ENCODE results near the gene NKAIN2.
"Not testable (repeated sequence)": the region's sequence is repeated elsewhere in the genome, so short reads cannot be mapped to it uniquely, and the experiment has no call there.

The NKAIN2 gene

DNA sequence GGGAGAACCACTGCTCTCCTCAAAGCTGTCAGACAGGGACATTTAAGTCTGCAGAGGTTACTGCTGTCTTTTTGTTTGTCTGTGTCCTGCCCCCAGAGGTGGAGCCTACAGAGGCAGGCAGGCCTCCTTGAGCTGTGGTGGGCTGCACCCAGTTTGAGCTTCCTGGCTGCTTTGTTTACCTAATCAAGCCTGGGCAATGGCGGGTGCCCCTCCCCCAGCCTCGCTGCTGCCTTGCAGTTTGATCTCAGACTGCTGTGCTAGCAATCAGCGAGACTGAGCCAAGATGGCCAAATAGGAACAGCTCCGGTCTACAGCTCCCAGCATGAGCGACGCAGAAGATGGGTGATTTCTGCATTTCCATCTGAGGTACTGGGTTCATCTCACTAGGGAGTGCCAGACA is 544.7 kb downstream of the NKAIN2 start:
- H3K4ac ChIP-seq (ENCODE audit: low read length); H2BK12ac ChIP-seq (ENCODE audit: low read length); H3K4me2 ChIP-seq (ENCODE audit: insufficient read depth, low read length, poor library complexity, severe bottlenecking); H2BK15ac ChIP-seq (ENCODE audit: low read length); H3K9me3 ChIP-seq (replicated peaks in 1 of 2; ENCODE audit: control insufficient read depth in 2 of 2, insufficient read depth in 1 of 2, low read depth in 1 of 2, low read length in 2 of 2); H3K14ac ChIP-seq (ENCODE audit: low read length); H3K79me1 ChIP-seq (ENCODE audit: low read depth, low read length); H3K27ac ChIP-seq (replicated peaks; ENCODE audit: low read length); H2BK120ac ChIP-seq (ENCODE audit: low read depth, low read length); H3K9ac ChIP-seq (ENCODE audit: low read depth, low read length, poor library complexity); H3K4me3 ChIP-seq (ENCODE audit: low read length in 2 of 2); H3K18ac ChIP-seq (ENCODE audit: low read length); DNase-seq (ENCODE audit: low spot score); H3K27me3 ChIP-seq (ENCODE audit: control insufficient read depth in 3 of 3, insufficient read depth in 3 of 3, low read depth in 1 of 3, low read length in 3 of 3); H3K36me3 ChIP-seq (replicated peaks in 1 of 2; ENCODE audit: control insufficient read depth in 2 of 2, insufficient read depth in 2 of 2, low read length in 2 of 2); H3K23ac ChIP-seq (ENCODE audit: low read depth, low read length, poor library complexity); H2AK5ac ChIP-seq (ENCODE audit: low read depth, low read length); H3K4me1 ChIP-seq (ENCODE audit: control insufficient read depth in 2 of 2, insufficient read depth in 1 of 2, low read depth in 1 of 2, low read length in 2 of 2); H4K91ac ChIP-seq (ENCODE audit: low read depth, low read length, poor library complexity); H4K8ac ChIP-seq (ENCODE audit: low read depth, low read length); H2BK5ac ChIP-seq (ENCODE audit: low read length): not testable (repeated sequence)
- peak overlapping the region; percentile 56 for H2AFZ ChIP-seq (ENCODE audit: low read length)
- WGBS, 2 donors (ENCODE audit: extremely low coverage in 2 of 2, insufficient read length in 2 of 2, insufficient replicate concordance in 1 of 2): no CpG with 5 or more reads among the region's 6 CpGs

DNA sequence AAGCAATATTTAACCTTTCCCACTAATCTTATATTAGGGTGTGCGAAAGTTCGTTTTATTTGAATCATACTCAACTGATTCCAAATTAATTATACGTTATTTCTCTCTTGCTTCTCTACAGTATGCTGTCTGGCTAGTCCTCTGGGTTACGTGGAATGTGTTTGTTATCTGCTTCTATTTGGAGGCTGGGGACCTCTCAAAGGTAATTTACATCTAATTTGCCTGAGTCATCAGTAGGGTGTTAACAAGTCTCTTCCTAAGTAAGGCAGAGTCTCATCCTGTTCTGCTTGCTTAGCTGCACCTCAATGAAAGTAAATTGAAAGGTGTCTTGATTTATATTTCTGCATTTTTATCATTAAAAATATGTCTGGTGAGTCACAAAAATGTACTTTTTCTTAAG is 551.5 kb downstream of the NKAIN2 start:
- Histone ChIP-seq H2BK120ac (ENCODE audit: low read depth, low read length) (no peak overlapping the region), H3K27ac (replicated peaks; ENCODE audit: low read length) (no peak overlapping the region), H2AFZ (ENCODE audit: low read length) (no peak overlapping the region), H3K36me3 (replicated peaks in 1 of 2; ENCODE audit: control insufficient read depth in 2 of 2, insufficient read depth in 2 of 2, low read length in 2 of 2) (no peaks in the 10 kb centered on the region), H3K9ac (ENCODE audit: low read depth, low read length, poor library complexity) (no peak overlapping the region), H3K4me3 (ENCODE audit: low read length in 2 of 2) (no peak overlapping the region), H3K14ac (ENCODE audit: low read length) (no peak overlapping the region), H2BK15ac (ENCODE audit: low read length) (no peak overlapping the region), H3K9me3 (replicated peaks in 1 of 2; ENCODE audit: control insufficient read depth in 2 of 2, insufficient read depth in 1 of 2, low read depth in 1 of 2, low read length in 2 of 2) (no peaks in the 10 kb centered on the region), H3K4ac (ENCODE audit: low read length) (no peak overlapping the region), H2BK5ac (ENCODE audit: low read length) (no peak overlapping the region), H3K79me1 (ENCODE audit: low read depth, low read length) (no peaks in the 10 kb centered on the region), H3K18ac (ENCODE audit: low read length) (no peak overlapping the region), H4K8ac (ENCODE audit: low read depth, low read length) (no peak overlapping the region), H3K4me2 (ENCODE audit: insufficient read depth, low read length, poor library complexity, severe bottlenecking) (no peak overlapping the region), H2BK12ac (ENCODE audit: low read length) (no peak overlapping the region), H3K4me1 (ENCODE audit: control insufficient read depth in 2 of 2, insufficient read depth in 1 of 2, low read depth in 1 of 2, low read length in 2 of 2) (no peaks in the 10 kb centered on the region), H4K91ac (ENCODE audit: low read depth, low read length, poor library complexity) (no peak overlapping the region), H2AK5ac (ENCODE audit: low read depth, low read length) (no peak overlapping the region), H3K23ac (ENCODE audit: low read depth, low read length, poor library complexity) (no peak overlapping the region), H3K27me3 (ENCODE audit: control insufficient read depth in 3 of 3, insufficient read depth in 3 of 3, low read depth in 1 of 3, low read length in 3 of 3) (no peaks in the 10 kb centered on the region)
- DNase-seq (ENCODE audit: low spot score): no peak
- no CpG with 5 or more reads among the region's 4 CpGs for WGBS, 2 donors (ENCODE audit: extremely low coverage in 2 of 2, insufficient read length in 2 of 2, insufficient replicate concordance in 1 of 2)

DNA sequence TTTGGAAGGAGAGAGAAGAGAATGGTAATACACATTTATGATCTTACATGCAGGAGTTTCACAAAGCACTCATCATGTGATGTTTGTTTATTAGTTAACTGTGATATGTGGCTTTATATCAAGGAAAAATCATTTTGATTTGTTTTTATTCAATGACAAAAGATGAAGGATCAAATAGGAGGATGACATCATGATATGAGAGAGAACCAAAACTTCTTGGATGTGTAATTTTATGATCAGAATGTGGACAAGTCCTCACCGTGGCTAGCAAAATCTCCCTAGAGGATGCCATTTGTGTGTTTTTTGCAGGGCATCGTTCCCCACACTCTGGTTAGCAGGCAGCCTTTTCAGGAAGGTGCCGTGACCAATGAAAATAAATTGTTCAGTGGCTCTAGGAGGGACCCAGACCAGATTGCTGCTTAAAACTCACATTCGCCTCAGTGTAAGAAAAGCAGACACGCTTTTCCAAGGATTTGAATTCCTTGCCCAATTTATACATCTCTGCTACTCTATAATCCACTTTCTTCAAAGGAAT is 552.7 kb downstream of the NKAIN2 start:
- Histone ChIP-seq H2AFZ (ENCODE audit: low read length) (no peak overlapping the region), H2AK5ac (ENCODE audit: low read depth, low read length) (no peak overlapping the region), H4K91ac (ENCODE audit: low read depth, low read length, poor library complexity) (no peak overlapping the region), H3K79me1 (ENCODE audit: low read depth, low read length) (no peaks in the 10 kb centered on the region), H3K9me3 (replicated peaks in 1 of 2; ENCODE audit: control insufficient read depth in 2 of 2, insufficient read depth in 1 of 2, low read depth in 1 of 2, low read length in 2 of 2) (no peaks in the 10 kb centered on the region), H3K4me1 (ENCODE audit: control insufficient read depth in 2 of 2, insufficient read depth in 1 of 2, low read depth in 1 of 2, low read length in 2 of 2) (no peaks in the 10 kb centered on the region), H2BK15ac (ENCODE audit: low read length) (no peak overlapping the region), H3K4me3 (ENCODE audit: low read length in 2 of 2) (no peak overlapping the region), H3K23ac (ENCODE audit: low read depth, low read length, poor library complexity) (no peak overlapping the region), H3K27me3 (ENCODE audit: control insufficient read depth in 3 of 3, insufficient read depth in 3 of 3, low read depth in 1 of 3, low read length in 3 of 3) (no peaks in the 10 kb centered on the region), H2BK5ac (ENCODE audit: low read length) (no peak overlapping the region), H3K4ac (ENCODE audit: low read length) (no peak overlapping the region), H3K4me2 (ENCODE audit: insufficient read depth, low read length, poor library complexity, severe bottlenecking) (no peak overlapping the region), H3K14ac (ENCODE audit: low read length) (no peak overlapping the region), H3K9ac (ENCODE audit: low read depth, low read length, poor library complexity) (no peak overlapping the region), H2BK120ac (ENCODE audit: low read depth, low read length) (no peak overlapping the region), H3K18ac (ENCODE audit: low read length) (no peak overlapping the region), H3K27ac (replicated peaks; ENCODE audit: low read length) (no peak overlapping the region), H2BK12ac (ENCODE audit: low read length) (no peak overlapping the region), H4K8ac (ENCODE audit: low read depth, low read length) (no peak overlapping the region), H3K36me3 (replicated peaks in 1 of 2; ENCODE audit: control insufficient read depth in 2 of 2, insufficient read depth in 2 of 2, low read length in 2 of 2) (no peaks in the 10 kb centered on the region)
- DNase-seq (ENCODE audit: low spot score): no peak
- WGBS, 2 donors (ENCODE audit: extremely low coverage in 2 of 2, insufficient read length in 2 of 2, insufficient replicate concordance in 1 of 2): no CpG with 5 or more reads among the region's 5 CpGs

DNA sequence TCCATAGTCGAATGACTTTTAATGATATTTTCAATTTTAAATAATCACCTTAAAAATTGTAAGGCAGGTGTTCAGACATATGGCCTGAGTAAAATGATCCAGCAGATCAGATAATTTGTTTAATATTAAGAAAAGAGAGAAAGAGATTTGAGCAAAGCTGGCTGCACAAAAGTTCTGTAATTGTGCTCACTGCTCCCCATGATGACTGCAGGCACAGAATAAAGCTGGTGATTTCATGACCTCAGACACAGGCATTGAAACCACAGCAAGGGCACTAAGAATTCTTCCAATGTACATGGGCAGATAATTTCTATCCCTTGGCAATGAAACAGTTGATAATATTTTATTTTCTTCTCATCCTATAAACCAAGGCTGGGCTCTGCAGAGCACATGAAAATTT is 553.1 kb downstream of the NKAIN2 start:
- Histone ChIP-seq H3K4me2 (ENCODE audit: insufficient read depth, low read length, poor library complexity, severe bottlenecking) (no peak overlapping the region), H3K79me1 (ENCODE audit: low read depth, low read length) (no peaks in the 10 kb centered on the region)

More for the DNA sequence above, 553.1 kb downstream of the NKAIN2 start:
- no peak overlapping the region for H3K18ac ChIP-seq (ENCODE audit: low read length)
- no peak overlapping the region for H2BK120ac ChIP-seq (ENCODE audit: low read depth, low read length)
- no peak overlapping the region for H4K8ac ChIP-seq (ENCODE audit: low read depth, low read length)
- no peaks in the 10 kb centered on the region for H3K4me1 ChIP-seq (ENCODE audit: control insufficient read depth in 2 of 2, insufficient read depth in 1 of 2, low read depth in 1 of 2, low read length in 2 of 2)
- no peaks in the 10 kb centered on the region for H3K27me3 ChIP-seq (ENCODE audit: control insufficient read depth in 3 of 3, insufficient read depth in 3 of 3, low read depth in 1 of 3, low read length in 3 of 3)
- no peaks in the 10 kb centered on the region for H3K9me3 ChIP-seq (replicated peaks in 1 of 2; ENCODE audit: control insufficient read depth in 2 of 2, insufficient read depth in 1 of 2, low read depth in 1 of 2, low read length in 2 of 2)
- no peak overlapping the region for H2BK12ac ChIP-seq (ENCODE audit: low read length)
- DNase-seq (ENCODE audit: low spot score): no peak
- no peak overlapping the region for H3K4me3 ChIP-seq (ENCODE audit: low read length in 2 of 2)
- no peak overlapping the region for H2AFZ ChIP-seq (ENCODE audit: low read length)
- no peak overlapping the region for H2BK5ac ChIP-seq (ENCODE audit: low read length)
- no peak overlapping the region for H3K4ac ChIP-seq (ENCODE audit: low read length)
- H3K23ac ChIP-seq (ENCODE audit: low read depth, low read length, poor library complexity): no peak overlapping the region
- H3K9ac ChIP-seq (ENCODE audit: low read depth, low read length, poor library complexity): no peak overlapping the region
- no peaks in the 10 kb centered on the region for H3K36me3 ChIP-seq (replicated peaks in 1 of 2; ENCODE audit: control insufficient read depth in 2 of 2, insufficient read depth in 2 of 2, low read length in 2 of 2)
- no peak overlapping the region for H3K27ac ChIP-seq (replicated peaks; ENCODE audit: low read length)
- WGBS, 2 donors (ENCODE audit: extremely low coverage in 2 of 2, insufficient read length in 2 of 2, insufficient replicate concordance in 1 of 2): no CpG with 5 or more reads among the region's 1 CpG
- H4K91ac ChIP-seq (ENCODE audit: low read depth, low read length, poor library complexity): no peak overlapping the region
- H3K14ac ChIP-seq (ENCODE audit: low read length): no peak overlapping the region
- no peak overlapping the region for H2BK15ac ChIP-seq (ENCODE audit: low read length)
- H2AK5ac ChIP-seq (ENCODE audit: low read depth, low read length): no peak overlapping the region
